NCI-H2196 treated with DMSO at 0.1 percent for 48 hours (cell line): Measurements from ENCODE around the gene SLC5A9.
A peak's percentile ranks its signal among the peaks of the same experiment; 100 is the strongest.

Experiments
- DNase-seq: peaks from one replicate; lab custom pipeline; 2025; ENCODE audit not compliant: unreplicated experiment; lab: John Stamatoyannopoulos, UW

Gene SLC5A9

DNA sequence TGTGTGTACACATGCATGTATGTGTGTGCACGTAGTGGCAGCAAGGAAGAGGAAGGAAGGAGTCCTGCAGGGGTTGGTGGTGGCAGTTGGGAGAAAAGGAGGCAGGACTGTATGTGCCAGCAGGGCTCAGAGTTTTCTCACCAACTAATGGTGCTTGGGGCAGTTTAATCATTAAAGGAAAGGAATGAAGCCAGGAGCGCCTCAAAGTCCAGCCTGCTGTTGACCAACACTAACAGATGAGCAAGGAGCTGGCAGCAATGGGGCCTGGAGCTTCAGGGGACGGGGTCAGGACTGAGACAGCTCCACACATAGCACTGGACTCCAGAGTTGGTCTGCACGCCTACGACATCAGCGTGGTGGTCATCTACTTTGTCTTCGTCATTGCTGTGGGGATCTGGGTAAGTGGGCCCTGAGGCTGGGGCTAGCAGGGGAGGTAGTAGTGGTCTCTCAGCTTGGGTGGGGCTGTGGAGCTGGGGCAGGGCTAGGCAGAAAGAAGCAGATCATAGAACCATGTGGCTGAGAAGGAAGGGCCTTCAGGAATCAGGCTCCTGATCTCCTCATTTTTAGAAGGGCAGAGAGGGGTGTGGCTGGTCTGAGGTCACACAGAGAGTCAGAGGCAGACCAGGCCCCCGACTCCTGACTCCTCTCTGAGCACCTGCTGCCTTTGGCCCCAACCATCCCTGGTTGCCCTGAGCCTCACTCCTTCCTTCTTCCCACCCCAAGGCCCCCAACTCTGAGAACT, at the start of gene SLC5A9:
SLC5A9 (plus strand) TSS at position 216 of the 742 bp plus-strand sequence; CDS start at position 237, 21 bp downstream.
- DNase-seq, result no peak

DNA sequence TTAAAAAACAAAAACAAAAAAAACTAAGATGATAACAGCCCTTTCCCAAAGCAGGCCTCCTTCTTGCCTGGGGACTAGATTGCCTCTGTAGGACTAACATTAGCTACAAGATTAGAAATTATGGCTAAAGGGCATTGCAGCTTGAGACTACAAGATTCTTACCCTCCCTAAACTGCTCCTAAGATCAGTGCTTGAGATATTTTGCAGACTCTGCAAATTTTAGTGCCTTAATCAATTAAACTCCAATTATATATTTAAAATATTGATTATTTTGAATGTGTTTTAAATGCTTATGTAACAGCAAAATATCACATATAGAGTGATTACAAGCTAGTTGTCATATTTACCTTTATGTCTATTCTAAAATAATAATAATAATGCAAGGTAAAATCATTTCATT, 47.4 kb upstream of the SLC5A9 start:
- no peak for DNase-seq

DNA sequence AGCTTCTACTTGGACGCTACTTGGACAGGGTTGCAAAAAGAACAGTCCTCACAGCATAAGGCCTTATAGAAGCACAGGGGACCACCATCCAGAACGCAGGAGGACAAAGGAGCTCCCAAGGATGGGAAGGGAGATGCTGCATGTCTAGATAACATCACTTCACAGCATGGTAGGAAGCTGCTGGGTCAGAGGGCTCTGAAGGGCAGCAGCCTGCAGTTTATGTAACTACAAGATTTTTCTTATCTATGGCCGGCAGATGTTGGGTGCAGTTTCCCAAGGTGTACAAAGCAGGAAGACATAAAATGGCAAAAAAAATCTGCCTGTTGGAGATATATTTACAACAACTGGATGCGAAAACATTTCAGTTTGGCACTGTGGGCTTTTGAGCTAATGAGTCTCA, 45.3 kb upstream of the SLC5A9 start:
- DNase-seq, result no peak

DNA sequence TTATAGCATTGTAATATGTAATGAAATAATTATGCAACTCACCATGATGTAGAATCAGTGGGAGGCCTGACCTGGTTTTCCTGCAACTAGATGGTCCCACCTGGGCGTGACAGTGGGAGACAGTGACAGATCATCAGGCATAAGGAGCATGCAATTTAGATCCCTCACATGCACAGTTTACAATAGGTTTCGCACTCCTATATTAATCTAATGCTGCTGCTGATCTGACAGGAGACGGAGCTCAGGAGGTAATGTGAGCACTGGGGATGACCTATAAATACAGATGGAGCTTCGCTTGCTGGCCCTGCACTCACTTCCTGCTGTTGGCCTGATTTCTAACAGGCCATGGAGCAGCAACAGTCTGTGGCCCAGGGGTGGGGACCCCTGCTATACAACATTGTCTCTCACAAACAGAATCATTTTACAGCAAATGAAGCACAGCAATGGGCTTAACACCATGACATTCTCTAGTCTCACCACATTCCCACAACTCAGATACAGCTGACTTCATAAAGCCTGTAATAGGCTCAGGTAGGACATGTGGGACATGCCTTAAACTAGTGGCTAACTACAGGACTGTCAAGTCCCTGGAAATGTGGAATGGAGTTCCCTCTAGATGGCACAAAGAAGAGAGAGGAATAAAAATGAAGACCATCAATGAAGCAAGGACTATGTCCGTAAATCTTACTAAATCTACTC, 40.7 kb upstream of the SLC5A9 start:
- DNase-seq, result no peak

DNA sequence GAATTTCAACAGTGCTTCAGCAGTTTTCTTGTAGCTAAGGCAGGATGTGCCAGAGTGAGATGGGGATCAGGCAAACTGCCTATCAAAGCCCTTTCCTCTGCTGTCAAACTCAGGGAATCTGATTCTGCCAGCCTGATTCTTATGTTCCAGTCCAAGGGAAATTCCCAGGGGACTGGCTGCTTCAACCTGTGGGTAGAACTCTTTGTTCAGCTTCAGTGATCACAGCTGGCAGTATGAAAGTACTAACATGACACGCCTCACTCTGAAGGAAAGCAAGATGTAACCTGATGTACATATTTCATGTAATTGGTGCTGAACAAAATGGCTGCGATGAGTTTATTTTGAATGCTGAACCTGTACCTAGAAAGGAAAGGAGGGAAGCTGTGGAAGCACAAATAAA, 40.1 kb upstream of the SLC5A9 start:
- DNase-seq, result no peak

DNA sequence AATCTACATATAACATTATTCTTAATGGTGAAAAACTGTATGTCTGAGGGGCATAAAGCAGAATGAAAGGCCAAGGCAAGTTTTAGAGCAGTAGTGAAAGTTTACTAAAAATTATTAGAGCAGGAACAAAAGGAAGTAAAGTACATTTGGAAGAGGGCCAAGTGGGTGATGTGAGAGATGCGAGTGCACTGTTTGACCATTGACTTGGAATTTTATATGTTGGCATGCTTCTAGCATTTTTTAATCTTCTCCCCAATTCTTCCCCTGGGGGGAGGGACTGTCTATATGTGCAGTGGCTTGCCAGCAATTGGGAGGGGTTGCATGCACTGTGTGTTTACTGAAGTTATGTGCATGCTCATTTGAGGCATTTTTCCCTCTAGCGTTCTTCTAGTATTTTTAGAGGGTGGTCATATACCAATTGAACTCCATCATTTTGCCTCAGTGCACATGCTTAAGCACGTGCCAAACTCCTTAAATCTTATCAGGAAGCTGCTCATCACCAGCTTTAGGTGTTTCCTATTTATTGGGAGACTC, 36.1 kb upstream of the SLC5A9 start:
- no peak for DNase-seq

DNA sequence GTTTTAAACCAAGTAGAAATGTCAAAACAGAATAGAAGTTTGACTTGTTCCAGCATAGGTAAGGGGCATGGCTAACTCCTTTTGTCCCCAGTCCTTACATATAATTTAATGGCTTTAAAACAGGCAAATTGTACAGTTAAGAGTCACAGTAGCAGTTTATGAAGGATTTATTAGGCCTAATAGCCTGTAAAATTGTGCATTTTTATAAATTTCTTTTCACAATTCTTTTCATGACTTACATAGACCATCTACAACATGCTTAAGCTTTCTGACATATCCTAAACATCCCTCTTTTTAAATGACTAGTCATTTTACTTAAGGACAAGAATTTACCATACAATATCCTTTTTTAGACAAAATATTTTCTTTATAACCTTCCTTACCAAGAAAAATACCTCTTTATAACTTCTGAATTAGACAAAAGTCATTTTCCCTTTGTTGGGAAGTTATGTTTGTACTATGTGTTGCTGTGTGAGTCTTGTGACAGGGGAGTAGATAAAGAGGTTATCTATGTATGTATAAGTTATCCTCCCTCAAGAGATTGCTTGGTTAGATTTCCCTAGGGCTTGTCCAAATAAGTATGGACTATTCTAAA, 34.5 kb upstream of the SLC5A9 start:
- DNase-seq, result no peak

DNA sequence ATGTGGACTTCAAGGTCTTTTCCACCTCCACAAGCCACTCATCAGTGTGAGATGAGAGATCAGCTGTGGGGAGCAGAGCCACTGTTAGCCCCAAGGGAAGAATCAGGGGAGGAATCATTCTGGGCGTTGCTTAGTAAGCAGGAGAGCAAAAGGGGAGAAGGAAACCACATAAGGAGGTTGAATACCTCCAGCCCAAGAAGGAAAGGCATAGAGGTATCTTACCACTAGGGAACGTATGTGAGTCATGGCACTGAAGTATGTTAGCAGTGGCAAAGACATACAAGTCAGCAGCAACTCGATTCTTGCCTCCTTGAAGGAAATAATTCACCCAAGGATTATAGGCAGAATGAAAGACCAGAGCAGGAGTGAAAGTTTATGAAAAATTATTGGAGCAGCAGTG, 31.6 kb upstream of the SLC5A9 start:
- no peak for DNase-seq

DNA sequence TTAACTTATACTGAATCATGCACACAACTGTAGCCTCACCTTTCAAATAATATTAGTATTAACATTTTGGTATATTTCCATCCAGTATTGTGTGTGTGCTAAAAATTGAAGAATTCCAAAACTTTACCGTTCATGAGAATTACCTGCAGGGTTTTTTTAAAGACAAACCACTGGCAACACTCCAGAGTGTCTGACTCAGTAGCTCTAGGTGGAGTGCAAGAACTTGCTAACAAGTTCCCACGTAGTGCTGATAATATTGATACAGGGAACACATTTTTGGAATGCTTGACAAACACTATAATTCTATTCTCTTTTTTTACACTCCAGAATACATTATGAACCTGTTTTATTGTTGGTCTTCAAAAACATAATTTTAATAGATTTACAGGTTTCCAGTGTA, 27.7 kb upstream of the SLC5A9 start:
- DNase-seq, result no peak

DNA sequence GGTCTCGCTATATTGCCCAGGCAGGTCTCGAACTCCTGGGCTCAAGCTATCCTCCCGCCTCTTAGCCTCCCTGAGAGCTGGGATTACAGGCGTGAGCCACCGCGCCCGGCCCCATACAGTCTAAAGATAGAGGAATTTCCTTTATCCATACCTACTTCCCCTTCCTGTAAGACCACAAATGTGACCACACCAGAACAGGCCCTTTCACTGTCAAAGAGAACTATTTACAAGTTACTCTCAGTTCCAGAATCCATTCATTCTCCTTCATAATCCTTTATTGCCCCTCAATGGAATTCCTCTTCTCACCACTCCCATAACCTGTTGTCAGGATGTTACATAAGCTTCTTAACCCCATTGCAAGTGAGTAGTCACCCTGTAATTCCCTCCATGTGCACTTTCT, 26.3 kb upstream of the SLC5A9 start:
- no peak for DNase-seq

DNA sequence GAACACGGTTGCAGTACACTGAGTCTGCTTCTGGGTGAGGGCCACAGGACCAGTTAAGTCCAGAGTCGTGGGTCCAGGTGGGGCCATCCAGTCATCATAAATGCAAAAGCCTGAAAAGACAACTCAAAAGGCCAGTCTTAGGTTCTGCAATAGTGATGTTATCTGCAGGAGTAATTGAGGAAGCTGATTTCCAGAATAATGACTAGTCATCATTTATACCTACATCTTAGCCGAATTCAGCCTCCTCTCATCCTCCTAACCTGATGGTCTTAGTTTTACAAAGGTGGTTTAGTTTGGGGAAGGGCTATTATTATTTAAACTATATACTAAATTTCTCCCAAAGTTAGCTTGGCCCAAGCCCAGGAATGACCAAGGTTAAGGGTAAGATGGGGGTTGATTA, 23.5 kb upstream of the SLC5A9 start:
- no peak for DNase-seq

DNA sequence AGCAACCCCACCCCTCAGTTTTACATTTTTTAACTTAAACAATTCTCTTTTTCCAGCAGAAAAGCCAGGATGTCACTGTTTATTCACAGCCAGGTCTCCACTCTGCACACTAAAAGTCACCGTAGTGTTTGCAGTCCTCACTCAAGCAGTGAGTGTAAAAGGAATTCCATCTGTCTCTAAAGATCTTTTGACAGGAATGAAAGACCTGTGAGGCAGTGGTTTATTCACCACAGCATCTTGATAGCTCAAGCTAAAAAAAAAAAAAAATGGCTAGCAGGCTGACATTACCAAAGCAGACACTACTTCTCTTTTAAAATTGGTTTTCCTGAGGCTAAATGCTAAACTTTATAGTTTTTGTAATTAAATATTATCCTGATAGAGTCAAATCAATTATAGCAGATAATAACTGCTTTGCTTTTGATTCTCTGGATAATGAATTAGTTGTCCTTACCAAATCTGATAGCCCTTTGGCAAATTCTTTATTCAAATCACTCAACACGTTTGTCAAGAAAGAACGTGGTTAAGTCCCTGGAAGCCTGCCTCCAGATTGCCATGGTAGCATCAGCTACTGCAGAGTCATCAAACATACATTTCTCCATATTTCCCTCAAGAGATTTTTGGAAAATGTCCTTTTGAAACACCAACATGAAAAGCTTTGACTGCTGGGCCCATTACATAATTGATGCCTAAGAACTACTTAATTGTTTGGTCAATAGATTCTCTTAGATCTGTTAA, 22.2 kb upstream of the SLC5A9 start:
- no peak for DNase-seq

DNA sequence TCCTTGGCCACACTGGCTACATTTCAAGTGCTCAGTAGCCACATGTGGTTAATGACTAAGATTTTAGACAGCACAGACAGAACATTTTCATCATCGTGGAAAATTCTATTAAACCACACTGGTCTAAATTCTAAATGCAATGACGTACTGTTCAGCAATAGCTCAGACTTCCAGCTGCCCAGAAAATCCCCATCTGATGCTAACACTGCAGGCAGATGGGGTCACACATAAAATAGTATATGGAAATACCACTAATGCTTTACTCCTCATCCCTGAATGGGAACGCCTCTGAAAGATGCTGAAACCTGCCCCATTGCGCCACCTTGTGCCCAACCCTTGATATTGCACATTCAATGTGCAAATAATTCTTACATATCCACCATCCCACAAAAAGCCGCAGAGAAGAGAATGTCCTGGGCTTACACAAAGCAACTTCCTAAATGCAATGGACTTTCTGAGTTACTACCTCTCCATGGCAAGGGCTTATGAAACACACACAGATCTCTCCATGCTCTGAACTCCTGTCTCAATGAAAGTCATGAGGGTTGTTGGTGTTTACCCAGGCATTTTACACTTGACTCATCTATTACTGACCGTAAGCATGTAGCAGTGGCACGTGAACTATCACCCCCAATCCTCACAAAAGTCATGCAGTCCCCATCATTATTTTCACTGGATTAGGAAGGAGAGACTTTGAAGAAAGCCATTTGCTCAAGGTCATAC, 20.3 kb upstream of the SLC5A9 start:
- DNase-seq, result peak; percentile 51

DNA sequence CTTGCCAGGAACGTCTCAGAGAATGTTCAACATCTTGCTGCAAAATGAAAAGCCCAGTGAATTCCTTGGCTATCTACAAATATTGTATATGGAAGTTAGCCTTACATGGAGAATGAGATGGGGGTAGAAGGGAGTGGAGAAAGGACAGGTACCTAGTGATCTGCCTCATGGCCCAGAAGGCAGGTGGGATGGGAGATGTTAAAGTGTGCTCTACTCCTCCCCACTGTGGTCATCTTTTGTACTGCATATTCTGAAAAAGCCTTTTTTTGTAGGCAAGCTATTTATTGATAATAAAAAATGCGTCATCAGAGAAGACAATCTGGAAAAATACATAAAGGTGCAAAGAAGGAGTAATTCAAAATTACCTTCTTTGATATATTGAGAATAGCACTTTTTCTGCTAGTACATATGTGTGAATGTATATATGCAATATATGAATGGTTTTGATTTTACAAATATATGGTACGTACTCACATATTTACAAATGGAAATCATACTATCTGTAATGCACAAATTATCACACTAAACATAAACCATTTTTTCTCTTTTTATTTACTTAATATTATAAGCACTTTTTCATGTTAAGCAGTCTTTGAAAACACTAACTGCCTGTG, 19.1 kb upstream of the SLC5A9 start:
- DNase-seq, result peak; percentile 9

DNA sequence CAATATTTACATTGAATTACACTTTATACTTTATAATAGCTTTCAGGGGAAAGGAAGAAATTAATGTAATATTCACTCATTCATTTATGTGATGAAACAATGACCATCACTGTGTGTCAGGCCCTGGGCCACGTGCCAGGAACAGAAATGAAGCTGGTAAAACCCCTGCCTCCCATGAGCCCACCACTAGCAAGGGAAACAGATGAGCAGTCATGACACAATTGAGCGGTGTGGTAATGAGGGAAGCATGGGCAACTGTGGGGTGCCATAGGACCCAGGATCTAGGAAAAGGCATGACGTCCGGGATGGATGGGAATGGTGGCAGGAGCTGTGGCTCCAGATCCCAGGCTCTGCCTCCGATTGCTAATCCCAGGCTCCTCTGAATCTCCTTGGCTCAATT, 17.0 kb upstream of the SLC5A9 start:
- no peak for DNase-seq

DNA sequence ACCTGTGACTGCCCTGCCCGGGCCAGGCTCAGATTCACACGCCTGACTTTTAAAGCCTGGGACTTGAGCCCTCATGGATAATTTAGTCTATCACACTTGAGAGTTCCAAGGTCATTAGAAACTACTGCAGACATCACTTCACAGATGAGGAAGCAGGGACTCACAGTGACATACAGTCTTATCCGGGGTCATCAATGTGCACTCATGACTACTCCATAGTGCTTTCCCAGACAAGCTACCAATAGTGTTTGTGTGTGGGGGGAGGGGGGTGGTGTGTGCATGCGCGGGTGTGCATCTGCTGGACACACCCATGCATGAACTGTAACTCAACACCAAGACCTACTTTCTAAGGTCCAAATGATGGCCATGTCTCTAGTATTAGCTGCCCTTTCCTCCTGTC, 16.1 kb upstream of the SLC5A9 start:
- no peak for DNase-seq

DNA sequence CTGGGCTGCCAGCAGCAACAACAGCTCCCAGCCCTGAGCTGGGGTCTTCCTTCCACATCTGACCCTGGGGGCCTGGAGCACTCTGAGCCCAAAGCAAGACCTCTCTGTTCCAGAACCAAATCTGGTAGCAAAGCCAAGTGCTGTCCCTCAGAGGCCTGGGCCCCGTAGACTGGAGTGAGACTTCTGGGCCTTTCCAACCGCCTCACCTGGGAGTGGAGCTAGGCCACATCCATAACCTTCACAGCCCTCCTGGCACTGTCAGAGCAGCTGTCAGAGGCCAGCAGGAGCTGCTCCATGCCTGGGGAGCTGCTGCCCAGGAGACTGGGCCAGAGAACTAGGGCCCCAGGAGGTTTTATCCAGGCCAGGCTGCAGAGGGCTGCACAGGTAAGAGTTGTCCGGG, 15.4 kb upstream of the SLC5A9 start:
- DNase-seq, result no peak

DNA sequence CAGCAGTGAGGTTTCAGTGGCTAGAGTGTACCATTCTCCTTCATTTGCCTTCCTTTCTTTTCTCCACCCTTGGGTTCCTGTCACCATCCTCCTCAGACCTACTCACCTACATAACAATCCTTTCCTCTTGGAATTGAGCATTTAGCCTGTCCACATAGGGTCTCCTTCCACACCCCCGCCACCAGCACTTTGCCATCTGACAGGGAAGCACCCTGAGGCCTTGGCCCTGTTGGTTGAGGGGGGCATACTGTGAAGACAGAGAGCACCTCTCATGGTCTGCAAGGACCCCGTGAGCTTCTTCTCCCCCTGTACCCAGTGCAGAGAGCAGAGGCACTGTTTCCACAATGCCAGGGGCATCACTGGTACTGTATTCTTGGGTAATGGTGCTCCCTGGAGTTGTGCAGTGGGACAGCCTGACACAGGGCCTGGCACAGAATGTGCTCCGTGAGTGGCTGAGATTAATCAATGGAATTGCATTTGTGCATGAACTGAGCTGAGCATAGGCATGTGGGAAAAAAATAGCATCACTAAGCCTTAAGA, 14.9 kb upstream of the SLC5A9 start:
- DNase-seq, result no peak

DNA sequence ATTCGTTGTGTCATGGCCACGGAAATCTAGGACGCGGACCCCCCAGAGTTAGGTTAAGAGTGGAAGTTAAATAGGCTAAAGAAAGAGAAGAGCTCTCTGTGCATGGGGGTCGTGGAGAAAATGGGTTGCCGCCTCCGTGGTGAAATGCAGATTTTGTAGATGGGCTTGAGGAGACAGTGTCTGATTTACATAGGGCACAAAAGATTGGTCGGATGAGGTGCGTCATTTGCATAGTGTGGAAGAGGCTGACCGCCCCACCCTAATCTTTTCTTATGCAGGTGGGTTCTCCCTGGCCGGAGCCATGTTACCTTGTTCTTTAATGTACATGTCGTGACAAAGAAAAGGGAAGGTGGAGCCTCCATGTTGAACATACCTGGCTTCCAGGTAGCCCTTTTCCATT, 14.3 kb upstream of the SLC5A9 start:
- no peak for DNase-seq

DNA sequence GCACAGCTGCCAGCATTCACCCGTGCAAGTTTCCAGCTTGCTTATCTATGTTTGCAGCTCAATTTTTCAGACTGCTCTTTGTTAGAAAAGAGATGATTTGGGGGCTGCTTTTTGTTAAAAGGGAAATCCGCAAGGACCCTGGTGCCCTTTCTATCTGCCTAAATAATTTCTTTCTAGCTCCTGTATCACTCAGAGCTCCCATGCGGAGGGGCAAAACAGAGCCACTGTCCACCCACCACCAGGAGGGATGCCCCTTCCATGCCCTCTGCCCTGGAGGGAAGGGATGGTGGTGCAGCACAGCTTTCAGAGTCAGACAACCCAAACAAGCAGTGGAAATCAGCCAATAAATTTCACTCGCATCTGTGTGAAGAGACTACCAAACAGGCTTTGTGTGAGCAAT, 13.9 kb upstream of the SLC5A9 start:
- DNase-seq, result no peak
